Tibial artery (tissue), 4 donors: Measurements from ENCODE around the gene CFAP107.

ENCODE experiments used
- DNase-seq, 2 donors: peaks; one replicate each; pipeline ENCODE4 v3.0.0-alpha.2; 2019
- H3K27ac ChIP-seq, 2 donors: fragments of 200-600 bp; sonication (generic) in 1 of 2; 1 replicate in 1 of 2; 2 replicates in 1 of 2; pipeline ENCODE4 v1.5.1; 2018 to 2019; ENCODE audit warnings: mild to moderate bottlenecking in 1 of 2
- H3K27me3 ChIP-seq, 2 donors: fragments of 200-600 bp; sonication (generic) in 1 of 2; one replicate each; pipeline versions ENCODE4 v1.5.1 to v1.6.0; 2016 to 2019
- H3K36me3 ChIP-seq, 3 donors: fragments of 200-600 bp; sonication (generic) in 2 of 3; one replicate each; pipeline ENCODE4 v1.5.1; 2016 to 2019; ENCODE audit warnings: mild to moderate bottlenecking in 2 of 3
- H3K4me1 ChIP-seq, 4 donors: fragments of 200-600 bp; sonication (generic) in 2 of 4; 1 replicate in 3 of 4; 2 replicates in 1 of 4; pipeline ENCODE4 v1.5.1; 2016 to 2019
- H3K4me3 ChIP-seq, 2 donors: fragments of 200-600 bp; sonication (generic) in 1 of 2; 1 replicate in 1 of 2; 2 replicates in 1 of 2; pipeline ENCODE4 v1.5.1; 2018 to 2019; ENCODE audit warnings: mild to moderate bottlenecking in 2 of 2
- H3K9me3 ChIP-seq, 3 donors: fragments of 200-600 bp; sonication (generic) in 1 of 3; one replicate each; pipeline ENCODE4 v1.5.1; 2016 to 2019
- CTCF ChIP-seq, 2 experiments: fragments of 200-600 bp in 1 of 2; fragments of 450-650 bp in 1 of 2; IDR thresholded peaks; one replicate each; pipeline ENCODE4 v1.5.1; 2017 to 2019; ENCODE audit warnings: antibody characterized with exemption in 2 of 2, mild to moderate bottlenecking in 1 of 2, moderate library complexity in 1 of 2
- intact Hi-C: fragments of 100-400 bp; cut with DNase I; formaldehyde crosslinking; loops from one replicate; pipeline ENCODE4 v1.15.0; 2023; ENCODE audit warnings: low total_unique reads

The CFAP107 gene

GRCh38 chr1:12757836-12758235 is 11.8 kb downstream of the CFAP107 start:
- Histone ChIP-seq H3K4me1 (no peaks in the 10 kb centered on the region), H3K27me3 (peaks cover 0 to 5% of the 10 kb centered on the region in 2 donors), H3K9me3 (no peaks in the 10 kb centered on the region), H3K4me3 (no peak overlapping the region), H3K36me3 (no peaks in the 10 kb centered on the region), H3K27ac (no peak overlapping the region)
- DNase-seq = no peak
- intact Hi-C loops = no loop called here
- no peak for TF ChIP-seq CTCF (IDR thresholded peaks at IDR 0.05)

GRCh38 chr1:12760256-12760795 is 14.3 kb downstream of the CFAP107 start:
- peaks cover 0 to 8% of the 10 kb centered on the region in 2 donors for H3K27me3 ChIP-seq
- H3K4me3 ChIP-seq = no peak overlapping the region
- H3K27ac ChIP-seq = no peak overlapping the region
- no peak for DNase-seq
- TF ChIP-seq CTCF (IDR thresholded peaks at IDR 0.05) = no peak
- H3K4me1 ChIP-seq = no peaks in the 10 kb centered on the region
- intact Hi-C loops = no loop called here
- H3K9me3 ChIP-seq = no peaks in the 10 kb centered on the region
- no peaks in the 10 kb centered on the region for H3K36me3 ChIP-seq

GRCh38 chr1:12761781-12762180 is 15.8 kb downstream of the CFAP107 start:
- H3K27me3 ChIP-seq = peaks cover 0 to 5% of the 10 kb centered on the region in 2 donors
- H3K9me3 ChIP-seq = no peaks in the 10 kb centered on the region
- no peak for DNase-seq
- no peak overlapping the region for H3K27ac ChIP-seq
- no peak for TF ChIP-seq CTCF (IDR thresholded peaks at IDR 0.05)
- no peaks in the 10 kb centered on the region for H3K4me1 ChIP-seq
- no peak overlapping the region for H3K4me3 ChIP-seq
- intact Hi-C loops = no loop called here
- no peaks in the 10 kb centered on the region for H3K36me3 ChIP-seq

GRCh38 chr1:12762766-12763165 is 16.8 kb downstream of the CFAP107 start:
- no peak overlapping the region for H3K4me3 ChIP-seq
- intact Hi-C loops = no loop called here

GRCh38 chr1:12763479-12763878 is 17.5 kb downstream of the CFAP107 start:
- H3K36me3 ChIP-seq = no peaks in the 10 kb centered on the region
- no peaks in the 10 kb centered on the region for H3K4me1 ChIP-seq
- TF ChIP-seq CTCF (IDR thresholded peaks at IDR 0.05) = no peak
- H3K27ac ChIP-seq = no peak overlapping the region
- no peak for DNase-seq
- H3K4me3 ChIP-seq = no peak overlapping the region
- peaks cover 0 to 9% of the 10 kb centered on the region in 2 donors for H3K27me3 ChIP-seq
- H3K9me3 ChIP-seq = peaks cover 0 to 2% (median 0%) of the 10 kb centered on the region in 3 donors
- intact Hi-C loops = no loop called here

More at GRCh38 chr1:12762766-12763165, 16.8 kb downstream of the CFAP107 start:
- no peak for DNase-seq
- no peak for TF ChIP-seq CTCF (IDR thresholded peaks at IDR 0.05)
- Histone ChIP-seq H3K36me3 (no peaks in the 10 kb centered on the region), H3K27me3 (peaks cover 0 to 5% of the 10 kb centered on the region in 2 donors), H3K9me3 (peaks cover 0 to 2% (median 0%) of the 10 kb centered on the region in 3 donors), H3K27ac (no peak overlapping the region), H3K4me1 (no peaks in the 10 kb centered on the region)

- Histone ChIP-seq H3K4me1 (no peaks in the 10 kb centered on the region), H3K36me3 (no peaks in the 10 kb centered on the region), H3K4me3 (no peak overlapping the region), H3K27ac (no peak overlapping the region), H3K27me3 (peaks cover 0 to 13% of the 10 kb centered on the region in 2 donors), H3K9me3 (peaks cover 0 to 2% (median 0%) of the 10 kb centered on the region in 3 donors)
- no peak for TF ChIP-seq CTCF (IDR thresholded peaks at IDR 0.05)
- no peak for DNase-seq
- intact Hi-C loops = no loop called here
These were observed 18.0 kb downstream of the CFAP107 start for GRCh38 chr1:12764016-12764415.
